ENCODE measurements around the gene AZI2.

AZI2 gene

GRCh38 chr3:28343144-28343543, 5.5 kb downstream of the AZI2 start:
- no peak for TF ChIP-seq CTCF (IDR thresholded peaks at IDR 0.05; ENCODE audit: poor library complexity, severe bottlenecking)

GRCh38 chr3:28337230-28337629, 11.4 kb downstream of the AZI2 start:
- peaks cover 7% of the 10 kb centered on the region for H3K4me1 ChIP-seq (ENCODE audit: insufficient read depth, poor library complexity, severe bottlenecking)
- no peaks in the 10 kb centered on the region for H3K27me3 ChIP-seq (ENCODE audit: insufficient read depth, poor library complexity, severe bottlenecking)
- DNase-seq (ENCODE audit: low spot score) (no peak), ATAC-seq (ENCODE audit: low read depth) (no peak)
- no peak for TF ChIP-seq CTCF (IDR thresholded peaks at IDR 0.05; ENCODE audit: poor library complexity, severe bottlenecking)
- peaks cover 93% of the 10 kb centered on the region for H3K36me3 ChIP-seq (ENCODE audit: low read depth)
- H3K27ac ChIP-seq (ENCODE audit: poor library complexity, severe bottlenecking), result no peak overlapping the region
- no peaks in the 10 kb centered on the region for H3K9me3 ChIP-seq (ENCODE audit: severe bottlenecking)
- no peak overlapping the region for H3K4me3 ChIP-seq (ENCODE audit: severe bottlenecking)

More at GRCh38 chr3:28343144-28343543, 5.5 kb downstream of the AZI2 start:
- no peak for ATAC-seq (ENCODE audit: low read depth)
- Histone ChIP-seq H3K27ac (ENCODE audit: poor library complexity, severe bottlenecking) (peak overlapping the region; percentile 31), H3K4me3 (ENCODE audit: severe bottlenecking) (no peak overlapping the region), H3K4me1 (ENCODE audit: insufficient read depth, poor library complexity, severe bottlenecking) (peaks cover 50% of the 10 kb centered on the region), H3K36me3 (ENCODE audit: low read depth) (peaks cover 49% of the 10 kb centered on the region), H3K27me3 (ENCODE audit: insufficient read depth, poor library complexity, severe bottlenecking) (no peaks in the 10 kb centered on the region), H3K9me3 (ENCODE audit: severe bottlenecking) (no peaks in the 10 kb centered on the region)
- DNase-seq (ENCODE audit: low spot score), result no peak

GRCh38 chr3:28335246-28335645, 13.4 kb downstream of the AZI2 start:
- H3K9me3 ChIP-seq (ENCODE audit: severe bottlenecking), result no peaks in the 10 kb centered on the region
- no peak overlapping the region for H3K27ac ChIP-seq (ENCODE audit: poor library complexity, severe bottlenecking)
- H3K36me3 ChIP-seq (ENCODE audit: low read depth), result peaks cover 100% of the 10 kb centered on the region
- H3K4me3 ChIP-seq (ENCODE audit: severe bottlenecking), result no peak overlapping the region
- no peak for ATAC-seq (ENCODE audit: low read depth)
- H3K4me1 ChIP-seq (ENCODE audit: insufficient read depth, poor library complexity, severe bottlenecking), result no peaks in the 10 kb centered on the region
- no peak for DNase-seq (ENCODE audit: low spot score)
- H3K27me3 ChIP-seq (ENCODE audit: insufficient read depth, poor library complexity, severe bottlenecking), result no peaks in the 10 kb centered on the region
- TF ChIP-seq CTCF (IDR thresholded peaks at IDR 0.05; ENCODE audit: poor library complexity, severe bottlenecking), result no peak

DNA sequence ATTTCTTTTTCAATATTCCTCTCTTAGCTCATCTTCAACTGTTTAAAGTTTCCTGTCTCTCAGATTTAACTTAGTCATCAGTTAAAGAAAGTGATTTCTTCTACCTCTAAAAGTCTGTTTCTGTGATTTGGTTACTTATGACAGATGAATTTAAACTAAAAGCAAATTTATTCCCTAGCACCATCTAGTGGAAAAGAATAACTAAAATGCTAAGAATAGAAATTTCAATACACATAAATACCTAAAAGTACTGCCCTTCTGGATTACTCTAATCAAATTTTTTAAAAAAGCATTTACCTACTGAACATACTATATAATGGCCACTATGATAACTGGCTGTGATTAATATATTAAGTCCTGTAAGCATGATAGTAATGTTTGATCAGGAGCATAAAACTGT, 14.1 kb downstream of the AZI2 start:
- Histone ChIP-seq H3K27ac (ENCODE audit: poor library complexity, severe bottlenecking) (no peak overlapping the region), H3K4me3 (ENCODE audit: severe bottlenecking) (no peak overlapping the region), H3K36me3 (ENCODE audit: low read depth) (peaks cover 100% of the 10 kb centered on the region), H3K9me3 (ENCODE audit: severe bottlenecking) (no peaks in the 10 kb centered on the region), H3K27me3 (ENCODE audit: insufficient read depth, poor library complexity, severe bottlenecking) (no peaks in the 10 kb centered on the region), H3K4me1 (ENCODE audit: insufficient read depth, poor library complexity, severe bottlenecking) (no peaks in the 10 kb centered on the region)
- DNase-seq (ENCODE audit: low spot score) (no peak), ATAC-seq (ENCODE audit: low read depth) (no peak)
- TF ChIP-seq CTCF (IDR thresholded peaks at IDR 0.05; ENCODE audit: poor library complexity, severe bottlenecking), result peak; percentile 45

- Histone ChIP-seq H3K27ac (ENCODE audit: poor library complexity, severe bottlenecking) (no peak overlapping the region), H3K36me3 (ENCODE audit: low read depth) (peaks cover 98% of the 10 kb centered on the region), H3K27me3 (ENCODE audit: insufficient read depth, poor library complexity, severe bottlenecking) (no peaks in the 10 kb centered on the region), H3K9me3 (ENCODE audit: severe bottlenecking) (no peaks in the 10 kb centered on the region), H3K4me3 (ENCODE audit: severe bottlenecking) (no peak overlapping the region), H3K4me1 (ENCODE audit: insufficient read depth, poor library complexity, severe bottlenecking) (no peaks in the 10 kb centered on the region)
- ATAC-seq (ENCODE audit: low read depth) (no peak), DNase-seq (ENCODE audit: low spot score) (no peak)
- peak; percentile 82 for TF ChIP-seq CTCF (IDR thresholded peaks at IDR 0.05; ENCODE audit: poor library complexity, severe bottlenecking)
Measured at GRCh38 chr3:28328188-28329151, 20.2 kb downstream of the AZI2 start.
